HG03354 (cell line): Measurements from ENCODE around the gene SLC48A1.
A peak's percentile ranks its signal among the peaks of the same experiment; 100 is the strongest.

Experiments
- ATAC-seq: cut with Tn5 transposase; IDR thresholded peaks from one replicate; pipeline ENCODE4 v1.9.1; 2021; ENCODE audit warnings: mild to moderate bottlenecking; ENCODE audit not compliant: unreplicated experiment, poor library complexity, severe bottlenecking

Gene SLC48A1

DNA sequence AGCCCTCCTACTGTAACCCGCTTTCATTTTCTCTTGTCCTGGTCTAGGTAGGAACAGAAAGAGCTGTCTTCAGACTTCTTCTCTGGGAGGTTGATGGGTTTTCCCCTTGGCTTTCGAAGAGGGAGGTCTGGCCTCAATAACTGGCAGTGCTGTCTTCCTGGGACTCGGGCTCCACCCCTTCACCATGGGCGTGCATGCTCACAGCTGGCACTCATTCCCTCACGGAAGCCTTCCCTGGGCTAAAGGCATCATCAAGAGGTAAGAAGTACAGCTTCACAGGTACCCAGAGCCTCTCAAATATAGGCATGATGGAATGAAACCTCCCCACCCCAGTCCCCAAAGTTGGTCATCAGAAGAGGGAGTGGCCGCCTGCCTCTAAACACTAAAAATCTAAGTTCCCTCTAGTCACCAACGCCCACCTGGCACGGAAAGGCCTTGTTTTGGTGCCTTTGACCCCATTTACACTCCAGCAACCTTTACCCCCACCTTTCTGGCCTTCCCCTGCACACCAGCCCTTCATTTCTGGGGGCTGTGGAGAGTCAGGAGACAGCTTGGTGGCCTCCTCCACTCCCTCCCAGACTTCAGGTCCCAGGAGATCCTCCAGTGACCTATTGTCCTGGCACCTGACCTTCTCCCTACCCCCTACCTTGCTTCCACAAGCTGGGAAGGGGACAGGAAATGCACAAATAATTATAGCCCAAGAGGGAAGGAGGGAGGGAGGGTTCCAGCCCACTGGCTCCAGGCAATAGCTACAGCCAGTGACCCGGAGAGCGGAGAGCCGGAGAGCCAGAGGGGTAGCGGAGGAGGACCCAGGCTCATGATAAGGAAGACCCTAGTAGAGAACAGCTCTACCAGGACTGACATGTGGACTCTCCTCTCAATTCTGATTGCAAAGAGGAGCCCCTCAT lies 17.1 kb upstream of the SLC48A1 start:
- ATAC-seq: peak; percentile 65

DNA sequence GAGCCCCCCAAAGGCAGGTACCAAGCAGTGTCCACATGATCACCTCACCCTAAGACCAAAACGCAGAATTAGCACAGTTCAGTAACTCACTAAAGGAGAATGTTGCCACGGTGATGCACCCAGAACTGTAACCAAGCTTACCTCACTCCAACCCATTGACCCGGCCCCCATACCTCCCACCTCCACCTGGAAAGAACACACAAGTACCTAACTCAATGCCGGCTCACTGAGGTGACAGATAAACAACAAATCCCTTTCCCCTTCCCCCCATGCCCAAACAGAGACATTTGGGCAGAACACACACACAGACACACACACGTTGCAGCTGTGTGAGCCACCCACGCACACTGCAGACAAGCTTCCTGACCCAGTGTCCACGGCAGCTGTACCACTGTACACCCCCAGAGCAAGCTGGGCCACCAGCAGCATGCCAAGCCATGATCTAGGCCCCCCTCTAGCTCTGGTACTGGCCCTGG lies 15.6 kb upstream of the SLC48A1 start:
- ATAC-seq: no peak

DNA sequence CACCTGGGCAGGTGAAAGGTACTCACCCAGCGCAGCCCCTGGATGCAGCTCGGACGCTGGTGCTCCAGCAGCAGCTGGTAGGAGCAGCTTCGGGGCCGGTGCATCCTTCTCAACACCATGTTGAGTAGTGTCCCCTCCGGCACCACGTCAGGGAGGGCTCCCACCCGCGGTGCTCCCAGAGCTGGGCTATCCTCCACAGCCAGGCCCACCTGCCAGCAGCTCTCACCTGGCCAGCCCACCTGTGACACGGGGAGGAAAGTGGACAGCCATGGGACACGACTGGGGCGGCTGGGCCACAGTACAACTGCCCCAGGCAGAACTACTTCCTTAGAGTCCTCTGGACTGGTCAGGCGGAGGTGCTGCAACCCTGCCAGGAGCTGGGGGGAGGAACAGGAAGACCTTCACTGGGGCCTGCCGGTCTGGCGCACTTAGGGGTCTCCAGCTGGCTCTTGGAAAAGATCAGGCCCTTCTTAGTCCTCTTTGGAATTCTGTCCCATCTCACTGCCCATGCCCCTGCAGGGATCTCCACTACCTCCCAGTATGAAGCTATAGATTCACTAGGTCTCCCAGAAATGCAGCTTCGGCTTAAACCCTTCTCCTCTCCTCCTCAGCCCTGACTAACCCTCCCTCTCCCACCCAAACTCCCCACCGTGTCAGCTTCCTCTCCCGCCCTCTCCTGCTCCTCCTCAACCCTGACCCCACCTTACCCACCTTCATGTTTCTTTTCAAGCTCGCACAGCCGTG lies 15.0 kb upstream of the SLC48A1 start:
- ATAC-seq: no peak

GRCh38 chr12:47758584-47758833 lies 14.5 kb upstream of the SLC48A1 start:
- ATAC-seq: no peak

DNA sequence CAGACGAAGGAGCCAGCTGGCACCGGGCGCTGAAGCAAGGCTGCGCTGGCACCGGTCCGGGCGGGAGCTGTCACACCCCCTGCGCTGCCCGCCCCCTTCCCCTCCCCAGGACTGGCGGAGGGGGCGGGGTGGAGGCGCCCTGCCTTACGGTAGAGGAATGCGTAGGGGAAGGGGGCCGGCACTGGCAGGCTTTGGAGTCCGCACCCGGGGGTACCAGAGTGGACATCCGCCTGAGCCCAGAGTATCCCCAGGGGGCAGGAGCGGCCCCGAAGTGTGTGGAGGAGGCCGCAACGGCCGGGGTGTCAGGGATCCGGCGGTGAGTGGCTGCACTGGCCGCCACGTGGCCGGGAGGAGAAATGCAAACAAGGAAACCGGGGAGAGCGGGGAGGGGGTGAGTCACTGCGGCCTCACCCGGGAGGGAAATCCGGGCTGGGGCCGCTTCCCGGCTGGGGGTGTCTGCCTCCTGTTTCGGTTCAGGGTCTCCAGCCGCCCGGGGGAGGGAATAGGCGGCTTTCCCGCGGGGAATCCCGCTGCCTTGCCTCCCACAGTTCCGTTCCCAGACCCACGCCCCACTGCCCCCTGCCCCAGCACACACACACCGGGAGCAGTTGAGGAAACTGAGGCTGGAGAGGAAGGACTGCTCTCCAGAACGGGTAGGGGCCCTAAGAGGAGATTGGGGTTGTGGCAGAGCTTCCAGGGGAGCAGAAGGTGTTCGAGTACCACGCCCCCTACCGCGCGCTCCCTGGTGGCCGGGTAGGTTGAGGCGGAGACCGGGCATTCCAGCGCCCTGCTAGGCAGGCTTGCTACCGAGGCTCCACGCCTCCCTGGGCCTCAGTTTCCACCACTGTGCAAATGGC lies 14.0 kb upstream of the SLC48A1 start, which contains the start of gene RAPGEF3:
RAPGEF3 (minus strand) TSS at position 47 of the 857 bp plus-strand sequence. CDS start 324 bp downstream, outside the sequence.
- ATAC-seq: peak; percentile 59

DNA sequence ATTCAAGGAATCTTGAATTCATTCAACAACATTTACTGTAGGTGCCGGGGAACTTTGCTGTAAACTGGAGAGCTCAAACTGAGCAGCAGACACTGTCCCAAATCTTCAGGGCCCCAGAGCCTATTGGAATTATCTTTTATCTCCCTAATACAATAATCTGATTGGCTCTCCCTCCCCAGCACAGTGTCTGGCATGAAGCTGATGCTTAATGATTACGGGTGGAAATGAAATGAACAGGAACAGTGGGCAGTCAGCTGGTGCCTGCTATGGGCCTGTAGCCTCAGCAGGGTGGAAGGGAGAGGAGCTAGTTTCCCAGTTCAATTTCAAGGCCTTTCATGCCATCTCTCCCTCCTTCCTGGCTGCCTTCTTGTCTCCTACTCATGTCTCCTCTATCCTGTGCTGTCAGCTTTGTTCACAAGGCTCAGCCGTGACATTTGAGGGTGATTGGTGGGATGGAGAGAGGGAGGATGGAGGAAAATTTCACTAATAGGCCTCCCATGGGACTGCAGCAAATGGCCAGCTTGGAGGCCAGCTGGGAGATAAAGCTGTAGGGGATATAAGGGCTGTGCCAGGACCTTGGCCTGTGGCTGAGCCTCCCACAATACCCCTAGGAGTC lies 10.1 kb upstream of the SLC48A1 start:
- no peak for ATAC-seq

DNA sequence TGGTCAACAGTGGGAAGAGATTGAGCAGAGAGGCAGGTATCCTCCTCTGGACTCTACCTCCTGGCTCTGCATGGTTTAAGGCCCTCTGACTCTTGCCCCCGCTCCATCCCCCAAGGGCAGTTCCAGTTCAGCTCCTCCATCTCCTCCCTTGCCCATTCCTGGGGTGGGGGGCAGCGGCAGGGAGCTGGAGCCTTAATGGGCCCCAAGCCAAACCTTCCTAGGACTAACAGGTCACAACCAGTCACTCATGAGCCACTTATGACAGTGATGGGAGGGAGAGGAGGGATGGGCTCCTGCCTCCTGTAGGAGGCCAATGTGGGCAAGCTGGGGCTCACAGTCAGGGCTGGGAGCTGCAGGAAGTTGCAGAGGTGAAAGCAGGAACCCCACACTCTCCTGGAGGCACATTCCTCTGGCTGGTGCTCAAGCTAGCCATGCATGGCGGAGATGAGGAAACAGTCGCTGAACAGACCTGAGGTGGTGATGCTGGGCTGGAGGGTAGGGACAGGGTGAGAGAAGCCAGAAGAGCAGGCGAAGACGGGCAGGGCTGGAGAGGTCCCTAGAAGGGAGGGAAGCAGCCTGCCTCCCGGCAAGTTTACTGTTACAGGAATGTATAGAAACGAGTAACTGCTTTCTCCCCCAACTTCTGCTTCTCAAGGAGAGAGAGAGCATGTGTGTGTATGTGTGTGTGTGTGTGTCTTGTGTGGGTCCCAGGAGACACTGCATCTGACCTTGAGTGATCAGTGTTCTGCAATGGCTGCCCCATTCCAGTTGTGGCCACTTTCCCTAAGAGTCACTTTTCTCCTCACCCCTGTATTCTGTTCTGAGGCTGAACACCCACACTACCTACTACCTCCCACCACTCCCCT lies 9.3 kb upstream of the SLC48A1 start:
- no peak for ATAC-seq

- ATAC-seq: peak; percentile 7
Observed at GRCh38 chr12:47766502-47767215, 6.4 kb upstream of the SLC48A1 start.

GRCh38 chr12:47767216-47767724 lies 5.8 kb upstream of the SLC48A1 start:
- ATAC-seq: peak; percentile 68

DNA sequence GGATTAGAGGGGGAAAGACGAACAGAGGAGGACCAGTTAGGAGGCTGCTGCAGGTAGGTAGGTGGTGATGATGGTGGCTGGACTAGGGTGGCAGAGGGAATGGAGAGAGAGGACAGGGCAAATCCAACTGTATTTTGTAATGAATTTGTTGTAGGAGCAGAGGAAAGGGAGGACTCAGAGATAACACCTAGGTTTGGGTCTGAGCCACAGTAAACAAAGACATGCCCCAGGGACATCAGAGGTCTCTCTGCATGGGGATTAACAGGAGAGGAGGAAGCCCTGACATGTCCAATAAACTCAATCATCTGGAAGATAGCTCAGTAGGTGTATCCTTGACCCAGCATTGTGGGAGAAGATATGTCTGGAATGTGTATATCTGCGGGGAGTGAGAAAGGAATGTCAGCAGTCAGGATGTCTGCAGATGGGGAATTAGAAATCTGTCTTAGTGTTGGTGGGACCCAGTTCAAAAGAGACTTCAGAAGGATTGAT lies 4.7 kb upstream of the SLC48A1 start:
- ATAC-seq: no peak

- no peak for ATAC-seq
Observed at GRCh38 chr12:47769234-47770085, 3.6 kb upstream of the SLC48A1 start.

DNA sequence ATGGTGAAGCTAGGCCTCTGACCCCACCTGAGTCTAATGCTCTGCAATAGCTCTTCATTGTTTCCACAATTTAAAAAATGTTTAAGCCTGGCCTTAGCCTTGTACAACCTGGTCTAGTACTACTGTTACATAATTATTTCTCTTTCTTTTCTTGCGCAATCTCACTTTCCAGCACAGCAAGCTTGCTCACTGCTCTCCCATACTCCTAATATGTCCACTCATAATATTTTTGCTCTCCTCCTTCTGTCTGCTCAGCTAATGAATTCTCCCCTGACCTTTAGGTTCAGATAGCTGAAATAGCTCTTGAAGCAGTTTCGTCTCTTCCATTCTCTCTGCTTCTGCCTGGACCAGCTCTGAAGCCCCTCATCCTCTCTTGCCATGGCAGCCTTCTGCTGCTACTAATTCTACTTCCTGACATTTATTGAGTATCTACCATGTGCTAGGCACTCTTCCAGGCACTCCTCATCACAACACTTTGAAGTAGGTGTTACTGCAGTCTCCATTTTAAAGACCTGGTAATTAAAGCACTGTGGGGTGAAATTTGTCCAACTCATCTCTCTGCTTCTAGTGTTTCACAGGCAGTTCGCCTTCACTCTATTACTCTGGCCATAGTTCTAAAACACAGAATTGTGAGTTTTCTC lies 2.8 kb upstream of the SLC48A1 start:
- no peak for ATAC-seq

DNA sequence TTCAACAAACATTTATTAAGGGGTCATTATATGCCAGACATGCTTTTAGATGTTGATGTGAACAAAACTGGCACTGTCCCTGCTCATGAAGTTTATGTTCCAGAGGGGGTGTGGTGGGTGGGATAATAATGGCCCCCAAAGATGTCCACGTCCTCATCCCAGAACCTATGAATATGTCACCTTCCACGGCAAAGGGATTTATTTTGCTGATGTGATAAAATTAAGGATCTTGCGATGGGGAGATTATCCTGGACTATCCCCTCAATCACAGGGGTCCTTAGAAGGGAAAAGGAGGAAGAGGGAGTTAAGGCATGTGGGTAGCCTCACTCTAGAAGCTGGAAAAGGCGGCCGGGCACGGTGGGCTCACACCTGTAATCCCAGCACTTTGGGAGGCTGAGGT lies 1.7 kb upstream of the SLC48A1 start:
- ATAC-seq: no peak

GRCh38 chr12:47772094-47772660 lies 861 bp upstream of the SLC48A1 start:
- no peak for ATAC-seq

DNA sequence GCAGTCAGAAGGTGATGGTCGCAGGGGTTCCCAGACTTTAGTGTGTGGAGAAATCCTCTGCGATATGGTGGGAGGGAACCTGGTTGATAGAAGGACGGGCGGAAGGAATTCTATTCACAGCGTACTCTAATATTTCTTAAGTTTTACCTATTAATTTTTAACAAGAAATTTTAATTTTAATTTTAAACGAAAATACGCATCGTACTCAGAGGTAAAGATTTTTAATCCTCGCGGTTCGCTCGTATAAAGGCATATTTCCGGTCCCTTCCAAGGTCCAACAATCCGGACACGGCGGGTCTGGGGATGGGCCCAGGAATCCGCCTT lies 338 bp upstream of the SLC48A1 start:
- ATAC-seq: no peak

- no peak for ATAC-seq
Observed at GRCh38 chr12:47773858-47774580, 981 bp downstream of the SLC48A1 start.
